ENCODE measurements around the gene SERTAD4.

SERTAD4 gene

GRCh38 chr1:210231846-210232510 is 618 bp upstream of the SERTAD4 start (continued):
- TF ChIP-seq TSHZ2 (CRISPR knock-in tag; IDR thresholded peaks at IDR 0.05) (no peak), CSRNP3 (CRISPR knock-in tag; IDR thresholded peaks at IDR 0.05) (no peak), ISL1 (CRISPR knock-in tag; IDR thresholded peaks at IDR 0.05) (no peak), ZC3H10 (CRISPR knock-in tag; IDR thresholded peaks at IDR 0.05) (no peak), CSDC2 (CRISPR knock-in tag; IDR thresholded peaks at IDR 0.05) (no peak)
- TF ChIP-seq, protein P1, sequence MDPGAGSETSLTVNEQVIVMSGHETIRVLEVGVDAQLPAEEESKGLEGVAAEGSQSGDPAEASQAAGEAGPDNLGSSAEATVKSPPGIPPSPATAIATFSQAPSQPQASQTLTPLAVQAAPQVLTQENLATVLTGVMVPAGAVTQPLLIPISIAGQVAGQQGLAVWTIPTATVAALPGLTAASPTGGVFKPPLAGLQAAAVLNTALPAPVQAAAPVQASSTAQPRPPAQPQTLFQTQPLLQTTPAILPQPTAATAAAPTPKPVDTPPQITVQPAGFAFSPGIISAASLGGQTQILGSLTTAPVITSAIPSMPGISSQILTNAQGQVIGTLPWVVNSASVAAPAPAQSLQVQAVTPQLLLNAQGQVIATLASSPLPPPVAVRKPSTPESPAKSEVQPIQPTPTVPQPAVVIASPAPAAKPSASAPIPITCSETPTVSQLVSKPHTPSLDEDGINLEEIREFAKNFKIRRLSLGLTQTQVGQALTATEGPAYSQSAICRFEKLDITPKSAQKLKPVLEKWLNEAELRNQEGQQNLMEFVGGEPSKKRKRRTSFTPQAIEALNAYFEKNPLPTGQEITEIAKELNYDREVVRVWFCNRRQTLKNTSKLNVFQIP (CRISPR knock-in tag; IDR thresholded peaks at IDR 0.05; ENCODE audit: borderline replicate concordance, low read depth), result no peak

GRCh38 chr1:210233216-210233494 is 559 bp downstream of the SERTAD4 start:
- TF ChIP-seq ZNF70 (CRISPR knock-in tag; IDR thresholded peaks at IDR 0.05), result no peak
- no peak for TF ChIP-seq ZNF8 (CRISPR knock-in tag; IDR thresholded peaks at IDR 0.05)
- TF ChIP-seq ZFP30 (CRISPR knock-in tag; IDR thresholded peaks at IDR 0.05), result no peak
- peak; percentile 57 for ATAC-seq

DNA sequence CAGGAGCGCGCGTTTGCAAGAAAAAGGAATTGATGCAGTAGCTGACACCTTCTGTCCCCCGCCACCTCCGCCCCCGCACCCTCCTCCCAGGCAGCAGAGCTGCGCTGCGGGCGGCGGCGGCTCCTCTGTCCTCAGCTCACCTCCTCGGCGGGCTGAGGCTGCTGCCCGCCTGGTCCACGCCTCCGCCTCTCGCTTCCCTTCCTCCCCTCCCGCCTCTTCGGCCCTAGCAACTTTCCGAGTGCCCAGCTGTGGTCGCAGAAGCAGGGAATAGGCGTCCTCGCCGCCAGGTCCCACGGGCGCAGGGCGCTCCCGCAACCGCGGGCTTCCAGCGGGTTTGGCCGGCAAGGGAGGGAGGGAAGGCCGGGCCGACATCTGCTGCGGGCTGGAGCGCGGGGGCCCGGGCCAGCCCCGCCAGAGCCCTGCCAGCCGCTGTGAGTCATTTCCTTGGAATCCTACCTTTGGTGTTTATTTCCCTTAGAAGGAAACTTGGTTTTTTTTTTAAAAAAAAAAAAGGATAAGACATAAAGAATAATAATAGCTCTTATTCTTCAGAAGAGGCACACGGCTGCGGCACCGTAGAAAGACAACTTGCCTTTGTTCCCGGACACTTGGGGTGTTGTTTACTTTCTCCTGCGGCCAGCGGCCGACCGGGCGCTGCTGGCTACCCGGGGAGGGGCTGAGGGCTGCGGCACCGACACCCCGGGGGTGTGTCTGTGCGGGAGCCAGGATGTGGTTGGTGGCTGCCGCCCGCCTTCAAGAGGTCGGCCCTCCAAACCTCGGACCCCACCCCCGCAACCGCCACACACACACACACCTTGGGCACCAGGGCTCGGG is 1.1 kb downstream of the SERTAD4 start:
- TF ChIP-seq PPARA (CRISPR knock-in tag; IDR thresholded peaks at IDR 0.05; ENCODE audit: borderline replicate concordance) (no peak), TCF4 (CRISPR knock-in tag; IDR thresholded peaks at IDR 0.05; ENCODE audit: borderline replicate concordance) (no peak), ZFP30 (CRISPR knock-in tag; IDR thresholded peaks at IDR 0.05) (no peak), OSR1 (CRISPR knock-in tag; IDR thresholded peaks at IDR 0.05) (no peak), ZNF8 (CRISPR knock-in tag; IDR thresholded peaks at IDR 0.05) (no peak), ZC3H10 (CRISPR knock-in tag; IDR thresholded peaks at IDR 0.05) (no peak), BACH2 (CRISPR knock-in tag; IDR thresholded peaks at IDR 0.05; ENCODE audit: borderline replicate concordance) (no peak), ISL1 (CRISPR knock-in tag; IDR thresholded peaks at IDR 0.05) (no peak)
- TF ChIP-seq, protein P1 (CRISPR knock-in tag; IDR thresholded peaks at IDR 0.05; ENCODE audit: borderline replicate concordance, low read depth), result no peak
- TF ChIP-seq, protein P2, sequence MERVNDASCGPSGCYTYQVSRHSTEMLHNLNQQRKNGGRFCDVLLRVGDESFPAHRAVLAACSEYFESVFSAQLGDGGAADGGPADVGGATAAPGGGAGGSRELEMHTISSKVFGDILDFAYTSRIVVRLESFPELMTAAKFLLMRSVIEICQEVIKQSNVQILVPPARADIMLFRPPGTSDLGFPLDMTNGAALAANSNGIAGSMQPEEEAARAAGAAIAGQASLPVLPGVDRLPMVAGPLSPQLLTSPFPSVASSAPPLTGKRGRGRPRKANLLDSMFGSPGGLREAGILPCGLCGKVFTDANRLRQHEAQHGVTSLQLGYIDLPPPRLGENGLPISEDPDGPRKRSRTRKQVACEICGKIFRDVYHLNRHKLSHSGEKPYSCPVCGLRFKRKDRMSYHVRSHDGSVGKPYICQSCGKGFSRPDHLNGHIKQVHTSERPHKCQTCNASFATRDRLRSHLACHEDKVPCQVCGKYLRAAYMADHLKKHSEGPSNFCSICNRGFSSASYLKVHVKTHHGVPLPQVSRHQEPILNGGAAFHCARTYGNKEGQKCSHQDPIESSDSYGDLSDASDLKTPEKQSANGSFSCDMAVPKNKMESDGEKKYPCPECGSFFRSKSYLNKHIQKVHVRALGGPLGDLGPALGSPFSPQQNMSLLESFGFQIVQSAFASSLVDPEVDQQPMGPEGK (CRISPR knock-in tag; IDR thresholded peaks at IDR 0.05; ENCODE audit: borderline replicate concordance), result no peak
- ATAC-seq, result peak; percentile 77

- ATAC-seq, result no peak
- TF ChIP-seq GLIS3 (CRISPR knock-in tag; IDR thresholded peaks at IDR 0.05) (no peak), ZFP3 (CRISPR knock-in tag; IDR thresholded peaks at IDR 0.05) (no peak), ARNTL (CRISPR knock-in tag; IDR thresholded peaks at IDR 0.05; ENCODE audit: borderline replicate concordance, low read depth) (no peak), TSHZ2 (CRISPR knock-in tag; IDR thresholded peaks at IDR 0.05) (no peak), ZNF565 (CRISPR knock-in tag; conservative IDR thresholded peaks at IDR 0.05; ENCODE audit: low read depth) (no peak), ZNF70 (CRISPR knock-in tag; IDR thresholded peaks at IDR 0.05) (no peak), OSR1 (CRISPR knock-in tag; IDR thresholded peaks at IDR 0.05) (no peak), CSDC2 (CRISPR knock-in tag; IDR thresholded peaks at IDR 0.05) (no peak), RARB (CRISPR knock-in tag; IDR thresholded peaks at IDR 0.05) (no peak), SNAI2 (CRISPR knock-in tag; IDR thresholded peaks at IDR 0.05) (no peak), ZNF8 (CRISPR knock-in tag; IDR thresholded peaks at IDR 0.05) (no peak)
Measured at GRCh38 chr1:210234329-210234757, 1.7 kb downstream of the SERTAD4 start.

All from SK-N-SH treated with all-trans-retinoic acid at 6 μM for 48 hours (cell line).